Right forelimb (tissue), 1 donor: Measurements from ENCODE around the gene KRTAP10-2.
A peak's percentile ranks its signal among the peaks of the same experiment; 100 is the strongest.

Experiments used
- DNase-seq: peaks from one replicate; pipeline ENCODE4 v3.0.0-alpha.2; 2018

KRTAP10-2 gene

DNA sequence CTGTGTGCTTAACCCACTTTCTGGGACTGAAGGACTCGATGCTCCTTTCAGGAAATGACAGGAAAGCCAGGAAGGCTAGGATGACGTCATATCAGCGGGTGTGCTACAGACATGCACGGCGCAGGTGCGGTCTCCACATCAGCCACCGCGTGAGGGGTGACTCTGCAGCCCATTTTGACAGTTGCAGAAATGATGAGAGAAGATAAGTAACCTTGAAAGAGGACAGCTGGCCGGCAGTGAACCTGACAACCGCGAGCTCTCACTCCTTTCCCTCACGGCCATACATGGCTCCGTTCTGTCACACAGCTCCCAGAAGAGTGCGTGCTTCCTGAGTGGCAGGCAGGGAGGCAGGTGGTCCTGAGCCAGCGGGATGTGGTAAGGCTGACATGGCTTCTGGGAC, 30.8 kb upstream of the KRTAP10-2 start:
- no peak for DNase-seq

DNA sequence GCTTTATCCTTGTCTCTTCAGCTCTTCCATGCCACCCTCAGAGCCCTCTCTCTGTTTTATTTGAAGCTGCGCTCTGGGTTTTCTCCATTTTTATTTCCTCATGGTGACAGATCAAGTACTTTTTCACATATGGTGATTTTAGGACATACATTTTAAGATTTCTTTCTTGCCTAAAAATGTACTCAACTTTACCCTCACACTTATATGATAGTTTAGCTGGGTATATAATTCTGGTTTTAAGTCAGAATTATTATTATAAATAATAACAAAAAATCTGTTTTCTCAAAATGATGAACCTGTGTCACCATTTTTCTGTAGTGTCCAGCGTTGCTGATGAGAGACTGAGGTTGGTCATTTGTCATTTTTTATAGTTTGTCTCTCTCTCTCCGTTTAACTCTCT, 29.9 kb upstream of the KRTAP10-2 start:
- no peak for DNase-seq

DNA sequence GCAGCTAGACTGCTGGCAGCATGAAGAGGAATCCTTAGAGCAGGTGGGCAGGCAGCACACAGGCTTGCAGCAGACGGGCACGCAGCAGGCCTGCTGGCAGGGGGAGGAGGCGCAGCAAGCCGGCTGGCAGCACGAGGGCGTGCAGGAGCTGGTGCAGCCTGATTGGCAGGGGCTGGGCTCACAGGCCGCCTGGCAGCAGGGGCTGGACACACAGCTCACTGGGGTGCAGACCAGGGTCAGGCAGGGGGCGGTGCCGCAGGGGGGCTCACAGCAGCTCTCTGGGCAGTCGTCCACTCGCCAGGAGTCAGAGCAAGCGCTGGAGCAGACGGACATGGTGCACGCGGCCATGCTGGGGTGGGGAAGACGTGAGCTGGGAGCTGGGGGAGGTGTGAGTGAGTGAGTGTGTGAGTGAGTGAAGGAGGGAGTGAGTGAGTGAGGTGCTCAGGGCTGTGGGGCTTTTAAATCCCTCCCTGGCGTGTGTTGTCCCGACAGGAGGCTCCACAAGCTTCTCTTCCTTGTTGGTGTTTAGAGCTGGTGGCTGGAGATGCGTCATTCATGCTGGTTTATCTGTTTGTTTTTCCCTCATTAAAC, 29.0 kb upstream of the KRTAP10-2 start, which contains the start of gene KRTAP10-5:
Gene KRTAP10-5, minus strand, starts transcription at position 374 of the 591 bp plus-strand sequence. Its CDS starts 26 bp downstream, at position 348.
- DNase-seq = peak; percentile 27

DNA sequence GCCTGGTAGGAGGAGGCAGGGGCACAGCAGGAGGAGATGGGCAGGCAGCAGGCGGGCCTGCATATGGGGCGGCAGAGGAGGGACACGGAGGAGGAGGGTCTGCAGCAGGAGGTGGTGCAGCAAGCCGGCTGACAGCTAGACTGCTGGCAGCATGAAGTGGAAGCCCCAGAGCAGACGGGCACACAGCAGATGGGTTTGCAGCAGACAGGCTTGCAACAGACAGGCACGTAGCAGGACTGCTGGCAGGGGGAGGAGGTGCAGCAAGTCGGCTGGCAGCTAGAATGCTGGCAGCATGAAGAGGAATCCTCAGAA, 28.5 kb upstream of the KRTAP10-2 start:
- peak; percentile 27 for DNase-seq

DNA sequence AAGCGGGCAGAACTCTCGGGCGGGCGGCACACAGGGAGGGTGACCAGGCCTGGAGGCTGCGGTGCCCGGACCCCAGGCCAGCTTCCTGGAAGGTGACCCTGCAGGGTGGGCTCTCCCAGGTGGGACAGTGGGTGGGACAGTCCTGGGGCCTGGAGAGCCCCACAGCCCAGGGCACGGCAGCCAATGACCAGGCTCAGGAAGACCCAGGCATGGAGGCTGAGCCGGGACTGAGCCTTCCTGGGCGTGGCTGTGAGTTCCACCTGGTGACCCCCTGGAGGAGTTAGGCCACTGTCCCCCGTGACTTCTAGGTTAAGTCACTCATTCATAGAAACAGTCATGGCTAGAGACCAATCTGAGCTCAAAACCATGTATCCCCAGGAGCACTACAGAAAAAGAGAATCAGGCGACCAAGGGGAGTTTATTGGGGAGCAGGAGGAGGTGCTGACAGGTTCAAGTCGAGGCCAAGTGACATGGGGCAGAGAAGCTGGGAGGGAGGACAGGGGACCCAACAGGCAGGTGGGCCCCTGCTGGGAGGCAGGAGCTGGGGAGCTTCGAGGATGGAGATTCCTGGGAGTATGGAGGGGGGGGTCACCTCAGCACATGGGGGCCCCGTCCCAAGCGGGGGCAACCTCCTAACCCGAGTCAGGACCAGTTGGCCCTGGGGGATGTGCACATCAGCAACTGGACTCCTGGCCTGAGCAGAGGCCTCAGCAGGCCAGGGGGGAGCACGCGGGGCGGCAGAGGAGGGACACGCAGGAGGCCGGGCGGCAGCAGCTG, 27.9 kb upstream of the KRTAP10-2 start:
- peak; percentile 32 for DNase-seq

DNA sequence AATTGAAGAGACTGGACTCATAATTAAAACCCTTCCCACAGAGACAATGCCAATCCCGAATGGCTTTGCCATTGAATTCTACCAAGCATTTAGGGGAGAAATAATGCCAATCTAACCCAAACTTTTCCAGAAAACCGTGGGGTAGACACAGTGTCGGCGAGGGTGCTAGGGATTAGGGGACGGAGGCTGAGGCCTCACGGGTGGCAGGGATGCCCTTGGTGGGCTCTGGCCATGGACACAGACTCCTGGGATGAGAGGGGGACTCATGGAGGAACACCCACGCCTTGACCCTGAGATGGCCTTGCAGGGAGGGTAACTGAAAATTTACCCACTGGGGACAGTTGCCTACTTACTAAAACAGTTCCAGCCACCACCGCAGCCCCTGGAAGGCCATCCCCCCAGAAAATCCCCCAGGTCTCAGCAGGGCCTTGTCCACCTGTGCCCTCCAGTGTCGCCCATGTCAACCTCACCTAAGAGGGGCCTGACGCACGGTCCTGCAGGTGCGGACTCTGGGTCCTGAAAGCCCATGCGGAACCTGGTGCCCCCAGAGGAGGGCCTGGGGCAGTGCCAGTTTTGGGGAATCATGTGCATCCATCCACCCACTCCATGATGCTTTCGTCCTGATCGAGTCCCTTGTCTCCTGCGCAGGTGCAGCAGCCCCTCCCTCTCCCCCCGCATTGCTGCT, 27.2 kb upstream of the KRTAP10-2 start:
- DNase-seq = peak; percentile 26

DNA sequence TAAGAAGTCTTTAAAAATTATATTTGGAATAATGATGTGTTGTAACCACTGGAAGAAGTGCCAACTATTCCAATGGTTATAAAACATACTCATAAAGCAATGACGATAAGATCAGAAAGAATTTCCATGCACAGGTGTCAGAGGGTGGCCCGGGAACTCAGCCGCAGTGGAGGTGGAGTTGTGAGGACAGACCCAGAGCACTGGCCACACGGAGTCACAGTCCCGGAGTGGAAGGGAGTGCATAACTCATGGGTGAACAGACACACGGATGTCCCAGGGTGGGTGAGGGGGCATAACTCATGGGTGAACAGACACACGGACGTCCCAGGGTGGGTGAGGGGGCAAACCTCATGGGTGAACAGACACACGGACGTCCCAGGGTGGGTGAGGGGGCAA, 24.7 kb upstream of the KRTAP10-2 start:
- DNase-seq = no peak

DNA sequence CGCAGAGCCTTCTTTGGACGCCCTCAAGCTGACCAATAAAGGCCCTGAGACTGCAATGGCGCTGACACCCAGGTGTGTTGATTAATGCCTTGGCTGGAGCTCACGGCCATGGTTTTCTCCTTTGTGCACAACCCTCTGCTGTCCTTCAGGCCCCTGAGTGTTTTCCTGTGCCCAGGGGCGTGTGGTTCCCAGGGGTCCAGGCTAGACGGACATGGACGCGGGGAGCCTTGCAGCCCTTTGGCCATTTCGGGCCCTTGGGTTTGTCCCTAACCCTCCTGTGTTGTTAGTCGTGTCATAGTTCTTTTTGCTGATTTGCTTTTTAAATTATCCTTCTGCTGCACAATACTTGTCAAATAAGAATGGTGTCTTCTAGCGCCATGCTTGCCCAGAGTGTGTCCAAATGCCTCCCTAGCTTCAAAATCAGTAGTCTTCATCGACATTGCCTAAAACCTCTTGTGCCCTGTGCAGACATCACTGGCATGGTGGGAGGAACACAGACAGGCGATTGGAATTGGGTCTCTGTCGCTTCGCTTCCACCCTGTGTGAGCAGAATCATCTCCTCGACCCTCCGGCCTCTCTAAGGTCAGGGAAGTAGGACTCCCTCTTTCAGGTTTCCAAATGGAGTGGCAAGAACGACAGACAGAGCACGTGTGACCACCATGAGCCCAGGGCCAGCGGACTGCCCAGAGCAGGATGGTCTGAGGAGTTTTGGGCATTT, 24.2 kb upstream of the KRTAP10-2 start:
- DNase-seq = peak; percentile 25

DNA sequence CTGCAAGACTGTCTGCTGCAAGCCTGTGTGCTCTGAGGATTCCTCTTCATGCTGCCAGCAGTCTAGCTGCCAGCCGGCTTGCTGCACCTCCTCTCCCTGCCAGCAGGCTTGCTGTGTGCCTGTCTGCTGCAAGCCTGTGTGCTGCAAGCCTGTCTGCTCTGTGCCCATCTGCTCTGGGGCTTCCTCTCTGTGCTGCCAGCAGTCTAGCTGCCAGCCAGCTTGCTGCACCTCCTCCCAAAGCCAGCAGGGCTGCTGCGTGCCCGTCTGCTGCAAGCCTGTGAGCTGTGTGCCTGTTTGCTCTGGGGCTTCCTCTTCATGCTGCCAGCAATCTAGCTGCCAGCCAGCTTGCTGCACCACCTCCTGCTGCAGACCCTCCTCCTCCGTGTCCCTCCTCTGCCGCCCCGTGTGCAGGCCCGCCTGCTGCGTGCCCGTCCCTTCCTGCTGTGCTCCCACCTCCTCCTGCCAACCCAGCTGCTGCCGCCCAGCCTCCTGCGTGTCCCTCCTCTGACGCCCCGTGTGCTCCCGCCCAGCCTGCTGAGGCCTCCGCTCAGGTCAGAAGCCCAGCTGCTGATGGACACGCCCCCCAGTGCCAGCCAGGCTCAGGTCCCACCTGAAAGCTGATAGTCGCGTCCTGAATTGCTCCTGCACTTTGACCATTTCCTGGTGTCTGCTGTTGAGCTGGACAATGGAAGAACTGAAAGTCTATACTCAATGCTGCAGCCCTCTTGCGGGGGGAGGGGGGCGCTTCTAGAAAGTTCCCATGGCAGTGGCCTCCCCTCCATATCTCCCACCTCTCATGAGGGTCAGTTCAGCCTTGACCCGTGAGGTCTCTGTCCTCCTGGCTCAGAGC, 23.4 kb upstream of the KRTAP10-2 start:
- peak; percentile 31 for DNase-seq

DNA sequence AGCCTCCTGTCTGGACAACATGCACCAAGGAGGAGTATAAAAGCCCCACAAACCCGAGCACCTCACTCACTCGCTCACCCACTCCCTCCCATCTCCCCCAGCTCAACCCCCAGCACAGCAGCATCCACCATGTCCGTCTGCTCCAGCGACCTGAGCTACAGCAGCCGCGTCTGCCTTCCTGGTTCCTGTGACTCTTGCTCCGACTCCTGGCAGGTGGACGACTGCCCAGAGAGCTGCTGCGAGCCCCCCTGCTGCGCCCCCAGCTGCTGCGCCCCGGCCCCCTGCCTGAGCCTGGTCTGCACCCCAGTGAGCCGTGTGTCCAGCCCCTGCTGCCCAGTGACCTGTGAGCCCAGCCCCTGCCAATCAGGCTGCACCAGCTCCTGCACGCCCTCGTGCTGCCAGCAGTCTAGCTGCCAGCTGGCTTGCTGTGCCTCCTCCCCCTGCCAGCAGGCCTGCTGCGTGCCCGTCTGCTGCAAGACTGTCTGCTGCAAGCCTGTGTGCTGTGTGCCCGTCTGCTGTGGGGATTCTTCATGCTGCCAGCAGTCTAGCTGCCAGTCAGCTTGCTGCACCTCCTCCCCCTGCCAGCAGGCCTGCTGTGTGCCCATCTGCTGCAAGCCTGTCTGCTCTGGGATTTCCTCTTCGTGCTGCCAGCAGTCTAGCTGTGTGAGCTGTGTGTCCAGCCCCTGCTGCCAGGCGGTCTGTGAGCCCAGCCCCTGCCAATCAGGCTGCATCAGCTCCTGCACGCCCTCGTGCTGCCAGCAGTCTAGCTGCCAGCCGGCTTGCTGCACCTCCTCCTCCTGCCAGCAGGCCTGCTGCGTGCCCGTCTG, 22.5 kb upstream of the KRTAP10-2 start, which contains the start of gene KRTAP10-4:
Gene KRTAP10-4, plus strand, starts transcription at position 100 of the 827 bp plus-strand sequence. Its CDS starts 30 bp downstream, at position 130.
- DNase-seq = peak; percentile 21

DNA sequence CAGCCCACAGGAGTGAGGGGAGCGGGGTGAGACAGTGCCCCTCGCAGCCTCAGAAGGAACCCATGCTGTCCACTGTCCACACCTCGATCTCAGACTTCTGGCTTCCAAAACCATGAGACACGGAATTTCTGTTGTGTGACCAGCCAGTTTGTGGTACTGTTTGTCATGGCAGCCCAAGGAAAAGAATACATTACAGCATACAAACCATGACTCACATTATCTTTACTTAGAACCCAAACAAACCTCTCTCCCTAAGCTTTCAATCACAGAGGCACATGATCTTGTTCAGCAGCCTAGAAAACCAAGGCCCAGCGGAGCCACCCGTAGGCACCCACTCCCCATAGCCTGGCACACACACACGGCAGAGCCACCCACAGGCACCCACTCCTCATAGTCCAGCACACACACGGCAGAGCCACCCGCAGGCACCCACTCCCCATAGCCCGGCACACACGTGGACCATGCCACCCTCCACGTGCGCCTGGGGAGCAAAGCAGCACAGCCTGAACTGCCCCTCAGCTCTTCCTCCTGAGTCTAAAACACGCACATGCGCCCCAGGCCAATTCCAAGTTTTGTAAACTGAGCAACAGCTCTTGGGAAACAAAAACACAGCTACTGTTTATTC, 21.8 kb upstream of the KRTAP10-2 start:
- DNase-seq = peak; percentile 15

DNA sequence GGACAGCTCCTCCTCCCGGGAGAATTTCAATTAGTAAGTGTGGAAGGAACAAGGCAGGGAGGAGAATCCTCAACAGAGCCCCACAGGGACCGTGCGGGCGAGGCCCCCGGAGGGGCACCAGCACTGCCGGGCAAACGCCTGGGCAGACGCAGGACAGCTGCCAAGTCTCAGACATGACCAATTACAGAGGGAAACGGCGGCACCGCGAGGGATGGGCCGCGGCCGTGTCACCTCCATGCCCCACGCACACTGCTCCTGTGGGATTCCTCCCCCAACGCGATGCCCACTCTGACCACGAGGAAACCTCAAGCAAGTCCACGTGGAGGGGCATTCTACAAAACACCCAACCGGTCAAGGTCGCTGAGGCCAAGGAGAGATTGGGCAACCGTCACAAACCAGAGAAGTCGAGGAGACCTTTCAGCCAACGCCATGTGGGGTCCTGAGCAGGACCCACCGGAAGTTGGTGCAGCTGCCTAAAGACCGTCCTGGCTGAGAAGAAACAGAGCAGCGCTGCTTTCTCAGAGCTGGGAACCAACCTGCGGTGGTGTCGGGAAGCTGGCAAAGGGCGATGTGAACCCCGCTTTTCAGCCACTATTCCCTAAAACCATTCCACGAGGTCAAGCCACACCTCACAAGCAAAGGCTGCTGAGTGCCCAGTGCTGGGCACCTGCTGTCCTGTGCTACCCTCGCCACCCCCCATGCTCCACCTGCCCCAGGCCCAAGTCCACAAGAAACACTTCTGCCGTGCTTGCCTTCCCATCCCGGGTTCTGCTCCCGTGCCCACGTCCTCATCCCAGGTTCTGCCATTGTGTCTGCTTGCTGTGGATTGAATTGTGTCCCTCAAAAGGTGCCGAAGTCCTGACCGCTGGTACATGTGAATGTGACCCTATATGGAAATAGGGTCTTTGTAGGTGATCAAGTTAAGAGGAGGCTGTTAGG, 20.8 kb upstream of the KRTAP10-2 start:
- peak; percentile 21 for DNase-seq

DNA sequence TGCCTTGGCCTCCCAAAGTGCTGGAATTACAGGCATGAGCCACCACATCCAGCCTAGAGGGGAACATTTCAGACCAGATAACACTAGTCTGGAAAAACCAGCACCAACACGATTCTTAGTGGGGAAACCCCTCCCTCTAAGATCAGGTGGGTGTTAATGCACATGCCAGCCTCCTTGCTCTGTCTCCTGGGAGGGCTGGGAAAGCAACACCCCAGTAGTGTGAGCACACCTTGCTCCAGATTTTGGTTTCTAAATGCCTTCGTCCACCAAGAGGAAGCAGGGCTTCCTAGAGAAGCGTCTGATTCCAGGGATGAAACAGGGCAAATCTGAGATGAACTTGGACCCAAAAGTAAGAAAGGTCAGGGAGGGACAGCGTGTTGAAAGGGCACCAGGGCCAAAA, 20.0 kb upstream of the KRTAP10-2 start:
- peak; percentile 13 for DNase-seq

DNA sequence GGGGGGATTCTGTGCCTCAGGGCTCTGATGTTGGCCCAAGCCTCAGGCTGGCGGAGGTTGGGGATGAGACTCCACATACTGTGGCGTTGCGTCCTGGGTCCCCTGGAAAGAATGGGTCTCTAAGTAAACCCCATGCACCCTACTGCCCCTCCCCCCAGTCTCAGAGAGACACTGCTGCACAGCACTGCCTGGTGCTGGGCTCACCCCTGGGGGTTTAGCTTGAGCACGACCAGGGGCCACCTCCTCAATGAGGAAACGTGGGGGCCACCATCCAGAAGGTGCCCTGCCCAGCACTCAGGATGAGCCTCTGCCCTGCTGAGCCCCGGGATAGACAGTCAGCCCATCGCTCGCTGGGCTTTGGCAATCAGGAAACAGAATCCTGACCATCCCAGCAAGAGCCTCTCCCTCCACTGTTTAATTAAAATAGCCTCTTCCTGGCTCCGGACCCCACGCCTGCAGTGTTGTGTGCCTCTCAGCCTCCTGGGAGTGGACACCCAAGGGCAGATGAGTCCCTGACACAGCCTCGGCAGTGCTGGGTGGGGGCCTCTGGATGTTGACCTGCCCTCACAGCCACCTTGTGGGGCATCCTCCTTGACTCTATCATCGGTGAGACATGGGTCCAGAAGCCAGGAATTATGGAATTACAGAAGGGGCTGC, 18.7 kb upstream of the KRTAP10-2 start:
- DNase-seq = no peak

DNA sequence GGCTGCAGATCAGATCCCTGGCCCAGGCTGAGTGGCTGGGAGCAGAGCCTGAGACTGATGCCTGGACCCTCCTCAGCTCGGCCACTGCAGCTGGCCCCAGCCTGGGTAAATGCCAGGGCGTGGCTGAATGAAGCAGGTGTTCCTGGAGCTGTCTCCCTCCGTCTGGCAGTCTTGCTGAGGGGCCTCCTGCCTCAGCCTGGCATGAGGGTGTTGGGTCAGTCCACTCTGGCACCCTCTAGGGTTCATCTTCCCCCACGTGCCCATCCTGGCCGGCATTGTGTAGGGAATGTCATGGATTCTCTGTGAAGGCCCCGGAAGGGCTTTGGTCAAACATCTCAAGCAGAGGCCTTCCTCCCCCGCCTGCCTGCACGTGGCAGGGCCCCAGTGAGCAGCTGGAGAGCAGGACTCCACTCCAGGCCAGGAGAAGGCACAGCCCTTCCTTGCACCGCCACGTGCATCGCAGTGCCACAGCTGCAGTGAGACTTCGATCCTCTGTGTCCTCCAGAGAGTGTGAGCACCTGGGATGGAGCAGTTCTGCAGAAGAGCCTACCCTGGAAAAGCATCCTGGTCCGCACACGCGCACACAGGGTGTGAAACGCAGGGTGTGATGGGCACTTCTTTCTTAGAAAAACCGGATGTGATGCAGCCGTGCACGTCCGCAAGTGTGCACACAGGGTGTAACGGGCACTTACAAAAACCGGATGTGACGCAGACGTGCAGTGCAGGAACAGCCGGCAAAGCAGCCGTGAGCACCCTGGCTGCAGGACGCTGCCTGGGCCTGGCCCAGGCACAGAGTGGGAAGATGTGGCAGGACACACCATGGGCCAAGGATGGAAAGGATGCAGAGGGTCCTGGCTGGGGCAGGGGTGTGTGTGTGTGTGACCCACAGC, 17.6 kb upstream of the KRTAP10-2 start:
- peak; percentile 36 for DNase-seq

DNA sequence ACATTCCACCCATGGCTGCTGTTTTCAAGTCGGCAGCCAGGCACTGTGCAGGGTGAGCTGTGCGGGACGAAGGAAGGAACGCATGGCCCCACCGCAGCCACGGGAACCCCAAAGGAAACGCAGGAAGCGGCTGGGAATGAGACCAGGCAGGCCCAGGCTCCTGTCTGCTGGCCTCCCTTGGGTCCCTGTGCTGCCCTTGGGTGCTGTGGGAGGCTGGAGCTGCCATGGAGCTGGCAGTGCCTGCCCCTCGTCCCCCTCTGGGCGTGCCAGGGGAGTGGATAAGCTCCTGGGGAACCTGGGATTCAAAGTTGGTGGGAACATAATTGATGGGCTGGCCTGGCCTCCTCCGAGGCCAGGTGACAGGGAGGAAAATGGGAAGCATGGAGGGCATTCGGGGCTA, 17.0 kb upstream of the KRTAP10-2 start:
- DNase-seq = peak; percentile 21

DNA sequence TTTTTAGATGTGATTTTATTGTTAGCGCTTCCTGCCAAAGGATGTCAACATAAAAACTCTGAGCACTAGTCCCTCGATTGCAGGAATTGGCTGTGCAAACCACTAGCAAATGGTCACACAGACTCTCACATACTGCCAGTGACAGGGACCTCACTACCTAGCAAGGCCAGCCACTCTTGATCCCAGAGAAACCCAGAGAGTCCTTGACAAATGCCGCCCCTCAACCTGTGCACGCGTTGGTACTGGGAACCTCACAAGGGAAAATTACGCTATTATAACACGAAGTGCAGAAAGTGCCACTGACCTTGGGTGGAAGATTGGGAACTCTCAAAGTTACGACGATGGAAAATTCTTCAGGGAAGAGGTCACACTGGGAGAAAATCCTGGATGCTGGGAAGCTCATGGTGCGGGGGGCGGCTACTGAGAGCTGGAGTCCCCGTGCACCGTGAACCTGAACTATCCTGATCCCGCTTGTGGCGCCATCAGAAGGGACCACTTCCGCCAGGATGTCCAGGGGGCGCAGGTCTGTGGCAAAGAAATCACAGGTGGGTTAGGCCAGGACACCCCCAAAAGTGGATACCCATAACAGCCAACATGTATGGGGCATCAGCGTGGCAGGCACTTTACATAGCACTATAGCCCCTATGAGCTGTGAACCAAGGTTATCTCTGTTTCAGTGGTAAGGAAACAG, 16.3 kb upstream of the KRTAP10-2 start:
- peak; percentile 15 for DNase-seq
